HEK293 (cell line): ENCODE results near the gene NKD1.

ENCODE experiments used
- CTCF ChIA-PET: fragments of 350-600 bp; formaldehyde crosslinking; extraction: SDS; loops from one replicate; lab custom pipeline; 2021; ENCODE audit warnings: antibody characterized with exemption; lab: Yijun Ruan, JAX
- POLR2A ChIA-PET: fragments of 300-600 bp; formaldehyde crosslinking; extraction: SDS; loops from one replicate; lab custom pipeline; 2020; ENCODE audit warnings: antibody characterized with exemption, inconsistent platforms; lab: Yijun Ruan, JAX
- H3K27ac ChIP-seq: fragments of 200-500 bp; sonication (Bioruptor generic); 2 replicates; pipeline ENCODE4 v1.5.1; 2014; ENCODE audit warnings: low read depth, low read length, control low read depth, inconsistent platforms; ENCODE audit errors: extremely low read depth
- H3K36me3 ChIP-seq, 2 experiments: fragments of 200-500 bp in 1 of 2; sonication (Bioruptor generic) in 1 of 2; 1 replicate in 1 of 2; 2 replicates in 1 of 2; pipeline ENCODE4 v1.5.1; 2014 to 2017; ENCODE audit warnings: inconsistent platforms in 2 of 2, low read length in 2 of 2; ENCODE audit not compliant: control insufficient read depth in 2 of 2, insufficient read depth in 1 of 2
- H3K4me1 ChIP-seq: fragments of 200-500 bp; sonication (Bioruptor generic); 2 replicates; pipeline ENCODE4 v1.5.1; 2014; ENCODE audit warnings: mild to moderate bottlenecking, low read length, inconsistent platforms; ENCODE audit not compliant: control insufficient read depth, insufficient read depth
- H3K4me3 ChIP-seq: 2 replicates; pipeline ENCODE4 v1.5.1; 2011; ENCODE audit warnings: low read depth, mild to moderate bottlenecking, control low read depth, low read length, moderate library complexity
- H3K9me3 ChIP-seq: fragments of 200-500 bp; sonication (Bioruptor generic); 2 replicates; pipeline ENCODE4 v1.5.1; 2014; ENCODE audit warnings: low read depth, low read length, inconsistent platforms; ENCODE audit not compliant: control insufficient read depth, insufficient read depth
- KLF7 ChIP-seq: fragments of 450-650 bp; formaldehyde crosslinking; IDR thresholded peaks from 2 replicates; pipeline ENCODE4 v1.5.1; 2016; ENCODE audit warnings: missing biosample characterization, missing genetic modification characterization, borderline replicate concordance
- OVOL3 ChIP-seq: fragments of 450-650 bp; formaldehyde crosslinking; IDR thresholded peaks from 2 replicates; pipeline ENCODE4 v1.5.1; 2016; ENCODE audit warnings: missing biosample characterization, missing genetic modification characterization
- PRDM6 ChIP-seq: fragments of 450-650 bp; formaldehyde crosslinking; IDR thresholded peaks from 2 replicates; pipeline ENCODE4 v1.5.1; 2017; ENCODE audit warnings: missing biosample characterization, missing genetic modification characterization
- ZFP37 ChIP-seq: fragments of 450-650 bp; formaldehyde crosslinking; IDR thresholded peaks from 2 replicates; pipeline ENCODE4 v1.5.1; 2016; ENCODE audit warnings: missing biosample characterization, missing genetic modification characterization
- ZIC2 ChIP-seq: fragments of 450-650 bp; formaldehyde crosslinking; IDR thresholded peaks from 2 replicates; pipeline ENCODE4 v1.5.1; 2016; ENCODE audit warnings: missing biosample characterization, missing genetic modification characterization
- ZNF140 ChIP-seq: fragments of 450-650 bp; formaldehyde crosslinking; IDR thresholded peaks from 2 replicates; pipeline ENCODE4 v1.5.1; 2016; ENCODE audit warnings: missing biosample characterization, missing genetic modification characterization
- ZNF169 ChIP-seq: fragments of 450-650 bp; formaldehyde crosslinking; IDR thresholded peaks from 2 replicates; pipeline ENCODE4 v1.5.1; 2016; ENCODE audit warnings: missing biosample characterization, missing genetic modification characterization
- ZNF18 ChIP-seq: fragments of 450-650 bp; formaldehyde crosslinking; IDR thresholded peaks from 2 replicates; pipeline ENCODE4 v1.5.1; 2016; ENCODE audit warnings: missing biosample characterization, missing genetic modification characterization
- ZNF19 ChIP-seq: fragments of 450-650 bp; formaldehyde crosslinking; IDR thresholded peaks from 2 replicates; pipeline ENCODE4; 2016; ENCODE audit warnings: missing biosample characterization, missing genetic modification characterization, low read depth
- ZNF2 ChIP-seq: fragments of 450-650 bp; formaldehyde crosslinking; IDR thresholded peaks from 2 replicates; pipeline ENCODE4 v1.5.1; 2016; ENCODE audit warnings: missing biosample characterization, missing genetic modification characterization
- ZNF530 ChIP-seq: fragments of 450-650 bp; formaldehyde crosslinking; IDR thresholded peaks from 2 replicates; pipeline ENCODE4 v1.5.1; 2016; ENCODE audit warnings: low read depth, missing biosample characterization, missing genetic modification characterization
- ZNF549 ChIP-seq: fragments of 450-650 bp; IDR thresholded peaks from 2 replicates; pipeline ENCODE4 v1.5.1; 2018; ENCODE audit warnings: missing biosample characterization, missing genetic modification characterization, mild to moderate bottlenecking, inconsistent platforms, moderate library complexity
- ZNF670 ChIP-seq: fragments of 450-650 bp; formaldehyde crosslinking; IDR thresholded peaks from 2 replicates; pipeline ENCODE4 v1.5.1; 2016; ENCODE audit warnings: missing biosample characterization, missing genetic modification characterization, low read depth
- ZNF76 ChIP-seq: fragments of 450-650 bp; formaldehyde crosslinking; IDR thresholded peaks from 2 replicates; pipeline ENCODE4; 2016; ENCODE audit warnings: low read depth, missing biosample characterization, missing genetic modification characterization, borderline replicate concordance
- ZNF830 ChIP-seq: fragments of 450-650 bp; IDR thresholded peaks from 2 replicates; pipeline ENCODE4 v1.5.0; 2018; ENCODE audit warnings: missing biosample characterization, missing genetic modification characterization, low read depth, mild to moderate bottlenecking, moderate library complexity
- ZSCAN5A ChIP-seq: fragments of 450-650 bp; formaldehyde crosslinking; IDR thresholded peaks from 2 replicates; pipeline ENCODE4 v1.5.1; 2016; ENCODE audit warnings: missing biosample characterization, missing genetic modification characterization
- TF ChIP-seq, protein P1 (sequence below): fragments of 450-650 bp; formaldehyde crosslinking; IDR thresholded peaks from 2 replicates; pipeline ENCODE4 v1.5.0; 2017; ENCODE audit warnings: missing biosample characterization, missing genetic modification characterization, borderline replicate concordance
- TF ChIP-seq, protein P2 (sequence below): fragments of 450-650 bp; formaldehyde crosslinking; IDR thresholded peaks from 2 replicates; pipeline ENCODE4 v1.5.1; 2017; ENCODE audit warnings: missing biosample characterization, missing genetic modification characterization

NKD1 gene

DNA sequence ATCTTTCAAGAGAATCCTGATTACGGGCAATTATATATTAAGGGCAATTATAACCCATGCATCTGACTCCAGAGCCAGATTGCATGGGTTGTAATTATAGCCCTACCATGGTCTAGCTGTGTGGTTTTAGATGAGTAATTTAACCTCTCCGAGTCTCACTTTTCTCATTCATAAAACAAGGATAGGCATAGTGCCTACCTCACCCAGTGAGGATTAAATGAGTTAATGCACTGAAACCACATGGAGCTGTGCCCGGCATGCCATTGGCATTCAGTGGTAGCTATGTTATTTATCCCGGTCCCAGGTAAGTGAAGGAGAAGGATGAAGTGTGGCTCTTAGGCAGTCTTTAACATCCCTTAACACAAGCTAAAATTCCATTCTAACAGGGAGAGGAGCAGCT is 126.6 kb downstream of the NKD1 start:
- Histone ChIP-seq H3K9me3 (no peaks in the 10 kb centered on the region), H3K27ac (no peak overlapping the region), H3K36me3 (no peaks in the 10 kb centered on the region)
- POLR2A ChIA-PET: no interaction called here
- CTCF ChIA-PET: interaction anchor here (1.5 to 2.7 kb wide), 2 partner anchors 10 to 131 kb away, joined by 8 to 13 read pairs; no protein-coding TSS in a partner anchor
- TF ChIP-seq OVOL3 (tag by site-specific recombination): no peak
- no peak for TF ChIP-seq KLF7 (tag by site-specific recombination)
- no peak for TF ChIP-seq ZIC2
- no peak for TF ChIP-seq ZNF549 (tag by site-specific recombination)
- no peak for TF ChIP-seq ZSCAN5A (tag by site-specific recombination)
- no peak for TF ChIP-seq ZNF76 (tag by site-specific recombination)
- TF ChIP-seq, all 188 proteins: peak for 0
- Histone ChIP-seq H3K4me1 (no peaks in the 10 kb centered on the region), H3K4me3 (no peak overlapping the region)

- CTCF ChIA-PET: interaction anchor here (1.0 to 7.1 kb wide), 4 partner anchors 10 to 131 kb away, joined by 3 to 39 read pairs (median 9); no protein-coding TSS in a partner anchor
- H3K36me3 ChIP-seq: no peaks in the 10 kb centered on the region
- H3K4me3 ChIP-seq: no peak overlapping the region
- no peak overlapping the region for H3K27ac ChIP-seq
- POLR2A ChIA-PET: no interaction called here
- no peaks in the 10 kb centered on the region for H3K9me3 ChIP-seq
- TF ChIP-seq ZNF670 (no peak), ZFP37 (tag by site-specific recombination) (no peak), ZNF2 (tag by site-specific recombination) (no peak)
- no peaks in the 10 kb centered on the region for H3K4me1 ChIP-seq
Observed at GRCh38 chr16:50675686-50676610, 127.8 kb downstream of the NKD1 start.

DNA sequence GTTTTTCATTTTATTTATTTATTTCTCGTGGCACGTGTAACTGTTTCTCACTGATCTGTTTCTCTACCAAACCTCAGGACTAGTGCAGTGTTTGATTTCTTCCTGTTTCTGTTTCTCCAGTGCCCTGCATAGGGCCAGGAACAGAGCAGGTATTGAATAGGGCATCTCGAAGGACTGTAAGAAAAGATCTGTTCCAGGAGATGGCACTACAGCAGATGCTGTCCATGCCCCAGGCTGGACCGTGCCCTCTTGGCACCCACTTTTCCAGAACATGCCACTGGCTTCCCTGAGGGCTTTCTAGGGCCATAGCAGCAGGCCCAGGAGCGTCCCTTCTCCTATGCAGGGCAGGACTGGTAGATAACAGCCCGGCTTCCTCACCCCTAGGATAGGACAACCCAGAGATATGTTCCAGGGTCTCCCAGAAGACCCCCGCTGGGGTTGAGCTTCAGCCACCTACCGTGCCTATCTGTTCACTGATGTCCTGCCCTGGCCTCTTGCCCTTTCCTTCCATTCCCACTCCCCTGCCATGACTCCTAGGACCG is 128.6 kb downstream of the NKD1 start:
- Histone ChIP-seq H3K4me3 (no peak overlapping the region), H3K27ac (no peak overlapping the region), H3K4me1 (no peaks in the 10 kb centered on the region), H3K36me3 (no peaks in the 10 kb centered on the region), H3K9me3 (no peaks in the 10 kb centered on the region)
- POLR2A ChIA-PET: no interaction called here
- CTCF ChIA-PET: interaction anchor here (1.0 to 7.1 kb wide), 5 partner anchors 8 to 130 kb away, joined by 3 to 39 read pairs (median 5); no protein-coding TSS in a partner anchor
- TF ChIP-seq ZNF830 (tag by site-specific recombination) (no peak), ZNF140 (tag by site-specific recombination) (no peak), ZNF18 (tag by site-specific recombination) (no peak), ZNF169 (tag by site-specific recombination) (no peak), ZNF19 (tag by site-specific recombination) (no peak), PRDM6 (tag by site-specific recombination) (no peak), ZNF530 (no peak)
- TF ChIP-seq, protein P1, sequence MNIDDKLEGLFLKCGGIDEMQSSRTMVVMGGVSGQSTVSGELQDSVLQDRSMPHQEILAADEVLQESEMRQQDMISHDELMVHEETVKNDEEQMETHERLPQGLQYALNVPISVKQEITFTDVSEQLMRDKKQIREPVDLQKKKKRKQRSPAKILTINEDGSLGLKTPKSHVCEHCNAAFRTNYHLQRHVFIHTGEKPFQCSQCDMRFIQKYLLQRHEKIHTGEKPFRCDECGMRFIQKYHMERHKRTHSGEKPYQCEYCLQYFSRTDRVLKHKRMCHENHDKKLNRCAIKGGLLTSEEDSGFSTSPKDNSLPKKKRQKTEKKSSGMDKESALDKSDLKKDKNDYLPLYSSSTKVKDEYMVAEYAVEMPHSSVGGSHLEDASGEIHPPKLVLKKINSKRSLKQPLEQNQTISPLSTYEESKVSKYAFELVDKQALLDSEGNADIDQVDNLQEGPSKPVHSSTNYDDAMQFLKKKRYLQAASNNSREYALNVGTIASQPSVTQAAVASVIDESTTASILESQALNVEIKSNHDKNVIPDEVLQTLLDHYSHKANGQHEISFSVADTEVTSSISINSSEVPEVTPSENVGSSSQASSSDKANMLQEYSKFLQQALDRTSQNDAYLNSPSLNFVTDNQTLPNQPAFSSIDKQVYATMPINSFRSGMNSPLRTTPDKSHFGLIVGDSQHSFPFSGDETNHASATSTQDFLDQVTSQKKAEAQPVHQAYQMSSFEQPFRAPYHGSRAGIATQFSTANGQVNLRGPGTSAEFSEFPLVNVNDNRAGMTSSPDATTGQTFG (tag by site-specific recombination): no peak
- TF ChIP-seq, protein P2, sequence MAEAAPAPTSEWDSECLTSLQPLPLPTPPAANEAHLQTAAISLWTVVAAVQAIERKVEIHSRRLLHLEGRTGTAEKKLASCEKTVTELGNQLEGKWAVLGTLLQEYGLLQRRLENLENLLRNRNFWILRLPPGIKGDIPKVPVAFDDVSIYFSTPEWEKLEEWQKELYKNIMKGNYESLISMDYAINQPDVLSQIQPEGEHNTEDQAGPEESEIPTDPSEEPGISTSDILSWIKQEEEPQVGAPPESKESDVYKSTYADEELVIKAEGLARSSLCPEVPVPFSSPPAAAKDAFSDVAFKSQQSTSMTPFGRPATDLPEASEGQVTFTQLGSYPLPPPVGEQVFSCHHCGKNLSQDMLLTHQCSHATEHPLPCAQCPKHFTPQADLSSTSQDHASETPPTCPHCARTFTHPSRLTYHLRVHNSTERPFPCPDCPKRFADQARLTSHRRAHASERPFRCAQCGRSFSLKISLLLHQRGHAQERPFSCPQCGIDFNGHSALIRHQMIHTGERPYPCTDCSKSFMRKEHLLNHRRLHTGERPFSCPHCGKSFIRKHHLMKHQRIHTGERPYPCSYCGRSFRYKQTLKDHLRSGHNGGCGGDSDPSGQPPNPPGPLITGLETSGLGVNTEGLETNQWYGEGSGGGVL (tag by site-specific recombination): no peak
